CD4-positive, alpha-beta T cell treated with Interleukin-6 for 4 hours (primary cell): Measurements from ENCODE around the gene STAB2.

Source experiments
- DNase-seq: peaks from one replicate; pipeline ENCODE4 v3.0.0-alpha.2; 2020; ENCODE audit warnings: mixed read lengths

STAB2 gene

DNA sequence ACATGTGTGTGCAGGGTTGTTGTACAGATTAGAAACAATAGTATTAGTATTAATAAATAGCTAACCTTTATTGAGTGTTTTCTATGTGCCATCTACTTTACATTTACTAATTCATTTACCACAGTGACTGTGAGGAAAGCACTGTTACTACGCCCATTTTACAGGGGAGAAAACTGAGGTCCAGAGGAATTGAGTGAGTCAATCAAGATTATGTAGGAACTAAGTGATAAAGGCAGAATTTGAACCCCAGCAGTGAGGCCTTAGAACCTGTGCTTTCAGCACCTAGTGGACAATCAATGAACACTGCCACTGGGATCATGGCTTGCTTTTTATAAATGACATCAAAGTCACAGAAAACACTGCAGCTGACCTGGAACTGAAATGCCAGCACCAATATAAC is 225.7 kb downstream of the STAB2 start:
- DNase-seq, result no peak

DNA sequence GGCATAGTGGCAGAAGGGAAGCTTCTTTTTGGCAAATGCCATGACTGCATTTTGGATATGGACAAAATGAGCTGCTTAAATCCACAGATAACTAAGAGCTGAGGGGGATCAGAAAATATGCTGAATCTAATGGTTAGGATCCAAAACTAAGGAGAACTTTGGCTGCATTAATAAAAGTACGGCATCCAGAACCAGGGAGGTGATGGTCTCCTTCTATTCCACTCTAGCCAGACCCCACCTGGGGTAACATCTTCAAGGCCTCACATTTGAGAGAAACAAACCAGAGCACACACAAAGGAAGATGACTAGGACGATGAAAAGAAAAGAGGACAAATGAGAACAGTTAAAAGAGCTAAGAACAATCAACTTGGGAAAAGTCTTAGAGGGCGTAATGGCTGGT is 226.4 kb downstream of the STAB2 start:
- no peak for DNase-seq

DNA sequence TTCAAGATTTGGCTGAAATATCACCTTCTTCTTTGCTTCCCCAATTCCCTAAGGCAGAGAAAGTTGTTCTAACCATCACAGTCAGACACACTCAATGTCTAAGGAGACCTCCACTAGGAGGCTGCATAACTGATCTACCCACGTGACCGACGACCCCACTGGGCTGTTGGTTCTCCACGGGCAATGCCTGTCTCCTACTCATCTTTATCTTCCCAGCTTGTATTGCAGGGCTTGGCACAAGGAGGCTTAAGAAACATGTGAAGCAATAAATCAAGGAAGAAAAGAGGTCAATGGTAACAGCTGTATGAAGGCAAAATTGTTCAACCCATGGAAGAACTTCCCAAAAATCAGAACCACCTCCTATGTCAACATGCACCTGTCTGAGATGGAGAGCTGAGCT is 226.9 kb downstream of the STAB2 start:
- DNase-seq, result no peak

DNA sequence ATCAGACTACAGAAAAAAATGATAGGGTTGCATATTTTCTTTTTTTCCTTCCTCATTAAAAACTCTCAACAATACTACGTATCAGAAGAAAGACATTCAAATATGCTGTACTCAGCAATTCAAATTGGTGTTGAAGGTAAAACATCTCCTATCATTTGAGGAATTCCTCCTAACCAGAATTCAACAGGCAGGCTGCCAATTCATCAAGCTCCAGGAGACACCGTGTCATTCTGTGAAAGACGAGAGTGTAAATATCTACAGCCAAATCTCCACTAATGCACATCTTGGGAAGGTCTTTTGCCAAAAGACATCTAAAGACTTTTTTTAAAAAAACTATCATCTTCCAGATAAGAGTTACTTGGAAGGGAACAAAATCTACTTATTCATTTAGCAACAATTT is 227.4 kb downstream of the STAB2 start:
- no peak for DNase-seq
